HG02884 (cell line): ENCODE measurements around the gene SUPV3L1.
"Not testable (repeated sequence)": the region's sequence is repeated elsewhere in the genome, so short reads cannot be mapped to it uniquely, and the experiment has no call there.

ENCODE experiments used
- ATAC-seq: cut with Tn5 transposase; IDR thresholded peaks from one replicate; pipeline ENCODE4 v1.9.1; 2021; ENCODE audit warnings: mild to moderate bottlenecking, moderate library complexity; ENCODE audit not compliant: unreplicated experiment

The SUPV3L1 gene

DNA sequence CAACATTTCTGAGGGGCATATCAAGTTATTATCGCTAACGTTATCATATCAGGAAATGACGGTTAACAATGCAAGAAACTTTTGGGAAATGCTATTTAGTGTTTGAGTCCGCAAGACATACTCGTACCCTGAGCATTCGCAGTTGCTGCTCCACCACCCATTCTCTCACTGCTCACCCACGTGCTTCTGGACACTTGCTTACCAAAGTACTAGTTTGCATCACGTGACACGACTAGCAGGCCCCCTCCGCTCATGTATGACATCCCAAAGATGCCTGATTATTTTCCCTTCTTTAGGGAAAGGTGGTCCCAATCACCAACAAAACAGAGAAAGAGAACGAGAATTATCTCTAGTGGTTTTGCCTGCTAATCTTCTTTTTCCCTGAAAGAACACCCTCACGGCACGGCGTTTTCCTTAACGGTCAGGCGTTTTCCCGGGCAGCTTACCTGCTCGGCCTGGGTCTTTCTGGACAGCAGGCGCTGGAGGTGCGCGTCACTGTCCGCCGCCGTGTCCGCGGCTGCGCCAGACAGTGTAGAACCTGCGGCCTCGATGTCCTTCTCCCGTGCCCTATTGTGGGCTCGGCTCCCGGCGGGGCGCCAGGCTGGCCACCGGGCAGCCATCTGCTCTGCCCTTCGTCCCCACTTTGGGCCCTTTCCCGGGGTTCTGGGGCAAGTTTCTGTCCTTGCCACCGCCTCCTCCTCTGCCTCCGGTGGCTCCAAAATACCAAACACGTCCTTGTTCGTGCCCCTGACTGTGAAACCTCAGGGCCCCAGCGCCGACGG lies at the start of gene SUPV3L1:
TSS of gene SUPV3L1 (plus strand) at position 492 of the 782 bp plus-strand sequence. CDS start at position 550, 58 bp downstream.
- peak; percentile 82 for ATAC-seq

DNA sequence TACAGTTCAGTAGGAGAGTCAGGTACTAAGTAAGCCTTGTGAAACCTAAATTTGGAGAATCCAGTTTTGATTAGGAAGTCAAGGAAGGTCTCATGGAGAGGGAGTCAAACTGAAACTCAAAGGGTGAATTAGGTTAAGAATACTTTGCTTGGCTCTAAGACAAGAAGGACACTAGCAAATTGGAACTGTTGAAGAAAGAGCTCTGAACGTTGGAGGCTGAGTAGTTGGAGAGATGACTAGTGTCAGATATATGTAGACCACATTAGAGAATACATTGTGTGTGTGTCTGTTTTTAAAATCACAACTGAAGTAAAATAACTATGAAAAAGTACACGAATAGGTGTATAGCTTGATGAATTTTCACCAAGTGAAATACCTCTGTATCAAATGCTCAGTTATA lies 49.8 kb upstream of the SUPV3L1 start:
- no peak for ATAC-seq

DNA sequence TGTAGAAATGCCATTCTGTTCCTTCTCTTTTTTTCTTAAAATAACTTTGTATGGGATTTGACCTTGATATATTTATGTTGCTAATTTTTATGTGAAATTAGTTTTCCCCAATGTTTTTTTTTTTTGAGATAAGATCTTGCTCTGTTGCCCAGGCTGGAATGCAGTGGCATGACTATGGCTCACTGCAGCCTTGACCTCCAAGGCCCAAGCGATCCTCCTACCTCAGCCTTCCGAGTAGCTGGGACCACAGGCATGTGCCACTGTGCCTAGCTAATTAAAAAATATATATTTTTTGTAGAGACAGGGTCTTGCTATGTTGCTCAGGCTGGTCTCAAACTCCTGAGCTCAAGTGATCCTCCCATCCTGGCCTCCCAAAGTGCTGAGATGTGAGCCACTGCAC lies 40.1 kb upstream of the SUPV3L1 start:
- no peak for ATAC-seq

DNA sequence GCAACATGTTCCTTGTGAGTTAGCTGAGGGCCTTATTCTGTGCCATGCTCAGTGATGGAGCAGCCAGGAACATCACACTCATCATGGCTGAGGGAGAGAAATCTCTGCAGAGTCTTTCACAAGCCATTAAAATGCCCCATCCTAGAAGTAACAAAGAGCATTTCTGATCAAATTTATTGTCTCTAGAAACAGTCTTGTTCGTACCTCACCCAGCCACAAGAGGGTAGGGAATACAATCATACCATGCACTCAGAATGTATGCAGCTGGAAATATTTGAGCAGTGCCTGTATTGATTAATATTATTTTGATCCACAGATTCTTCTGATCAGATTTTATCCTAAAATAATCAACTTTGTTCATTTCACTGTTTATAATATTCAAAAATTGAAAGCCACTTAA lies 38.7 kb upstream of the SUPV3L1 start:
- no peak for ATAC-seq

DNA sequence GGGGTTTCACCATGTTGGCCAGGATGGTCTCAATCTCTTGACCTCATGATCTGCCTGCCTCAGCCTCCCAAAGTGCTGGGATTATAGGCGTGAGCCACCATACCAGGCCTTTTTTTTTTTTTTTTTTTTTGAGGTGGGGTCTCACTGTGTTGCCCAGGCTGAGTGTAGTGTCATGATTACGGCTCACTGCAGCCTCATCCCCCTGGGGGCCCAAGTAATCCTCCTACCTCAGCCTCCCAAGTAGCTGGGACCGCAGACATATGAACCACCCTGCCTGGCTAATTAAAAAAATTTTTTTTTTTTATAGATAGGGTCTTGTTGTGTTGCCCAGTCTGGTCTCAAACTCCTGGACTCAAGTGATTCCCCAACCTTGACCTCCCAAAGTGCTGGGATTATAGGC lies 38.0 kb upstream of the SUPV3L1 start:
- not testable (repeated sequence) for ATAC-seq

DNA sequence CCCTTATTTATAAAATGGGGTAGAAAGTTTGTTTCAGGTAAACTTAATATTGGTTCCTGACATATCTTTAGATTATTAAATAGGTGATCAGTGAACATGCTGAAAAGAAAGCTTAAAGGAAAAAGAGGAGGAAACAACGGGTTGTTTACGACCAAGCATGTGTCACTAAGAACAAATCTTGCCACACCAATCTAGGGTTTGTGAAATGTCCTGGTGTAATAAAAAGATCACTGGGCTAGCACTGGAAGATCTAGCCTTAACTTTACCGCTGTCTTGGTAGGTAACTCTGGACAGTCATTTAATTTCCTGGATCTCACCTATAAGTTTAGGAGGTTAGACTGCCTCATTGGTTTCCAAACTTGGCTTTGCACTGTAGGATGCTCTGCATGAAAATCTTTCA lies 37.1 kb upstream of the SUPV3L1 start:
- ATAC-seq, result no peak

DNA sequence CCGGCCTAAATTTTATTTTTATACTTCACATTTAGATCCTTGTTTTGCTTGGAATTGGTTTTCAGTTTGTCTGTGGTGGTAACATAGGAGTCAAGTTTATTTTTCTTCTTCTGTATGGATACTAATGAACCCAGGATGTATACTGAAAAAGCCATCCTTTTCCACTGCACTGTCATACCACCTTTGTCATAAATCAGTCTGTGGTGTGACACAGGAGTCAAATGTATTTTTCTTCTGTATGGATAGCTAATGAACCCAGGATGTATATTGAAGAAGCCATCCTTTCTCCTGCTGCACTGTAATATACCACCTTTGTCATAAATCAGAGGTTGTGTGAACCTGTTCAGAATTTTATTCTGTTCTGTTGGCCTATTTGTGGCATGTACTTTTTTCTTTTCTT lies 34.7 kb upstream of the SUPV3L1 start:
- no peak for ATAC-seq

DNA sequence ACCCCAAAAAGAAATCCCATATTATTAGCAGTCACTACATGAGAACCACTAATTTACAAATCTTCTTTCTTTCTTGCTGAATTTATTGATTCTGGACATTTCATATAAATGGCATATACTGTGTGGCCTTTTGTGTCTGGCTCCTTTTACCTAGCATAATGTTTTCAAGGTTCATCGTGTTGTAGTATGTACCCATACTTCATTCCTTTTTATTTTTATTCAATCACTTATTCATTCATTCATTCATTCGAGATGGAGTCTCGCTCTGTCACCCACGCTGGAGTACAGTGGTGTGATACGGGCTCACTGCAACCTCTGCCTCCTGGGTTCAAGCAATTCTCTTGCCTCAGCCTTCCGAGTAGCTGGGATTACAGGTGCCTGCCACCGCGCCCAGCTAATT lies 34.2 kb upstream of the SUPV3L1 start:
- no peak for ATAC-seq

DNA sequence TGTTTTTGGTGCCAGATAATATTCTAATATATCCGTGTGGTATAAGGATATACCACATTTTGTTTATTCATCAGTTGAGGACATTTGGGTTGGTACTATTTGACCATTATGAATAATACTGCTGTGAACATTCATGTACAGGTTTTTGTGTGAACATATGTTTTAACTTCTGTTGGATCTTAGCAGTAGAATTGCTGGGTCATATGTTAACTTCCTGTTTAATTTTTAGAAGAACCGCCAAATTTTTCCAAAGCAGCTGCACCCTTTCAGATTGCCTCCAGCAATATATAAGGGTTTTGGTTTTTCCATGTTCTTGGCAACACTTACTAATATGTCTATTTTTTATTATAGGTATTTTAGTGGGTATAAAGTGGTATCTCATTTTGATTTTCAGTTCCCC lies 33.3 kb upstream of the SUPV3L1 start:
- no peak for ATAC-seq

DNA sequence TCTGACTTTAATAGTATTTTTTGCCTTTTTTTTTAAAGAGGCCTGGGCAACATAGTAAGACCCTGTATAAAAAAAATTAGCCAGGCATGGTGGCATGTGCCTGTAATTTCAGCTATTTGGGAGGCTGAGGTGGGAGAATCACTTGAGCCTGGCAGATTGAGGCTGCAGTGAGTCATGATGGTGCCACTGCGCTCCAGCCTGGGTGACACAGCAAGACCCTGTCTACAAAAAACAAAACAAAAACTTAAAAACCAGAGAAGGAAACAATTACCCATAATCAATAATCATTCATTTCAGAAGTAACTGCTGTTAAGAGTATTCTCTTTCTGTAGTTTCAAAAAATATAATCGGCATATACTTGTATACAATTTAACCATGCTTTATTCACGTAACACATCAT lies 28.1 kb upstream of the SUPV3L1 start:
- no peak for ATAC-seq

DNA sequence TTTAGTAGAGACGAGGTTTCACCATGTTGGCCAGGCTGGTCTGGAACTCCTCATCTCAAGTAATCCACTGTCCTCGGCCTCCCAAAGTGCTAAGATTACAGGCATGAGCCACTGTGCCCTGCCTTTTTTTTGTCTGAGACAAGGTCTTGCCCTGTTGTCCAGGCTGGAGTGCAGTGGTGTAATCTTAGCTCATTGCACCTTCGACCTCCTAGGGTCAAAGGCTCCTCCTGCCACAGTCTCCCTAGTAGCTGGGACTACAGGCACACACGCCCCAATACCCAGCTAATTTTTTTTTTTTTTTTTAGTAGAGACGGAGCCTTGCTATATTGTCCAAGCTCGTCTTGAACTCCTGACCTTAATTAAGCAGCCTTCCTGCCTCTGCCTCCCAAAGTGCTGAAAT lies 26.8 kb upstream of the SUPV3L1 start:
- no peak for ATAC-seq

DNA sequence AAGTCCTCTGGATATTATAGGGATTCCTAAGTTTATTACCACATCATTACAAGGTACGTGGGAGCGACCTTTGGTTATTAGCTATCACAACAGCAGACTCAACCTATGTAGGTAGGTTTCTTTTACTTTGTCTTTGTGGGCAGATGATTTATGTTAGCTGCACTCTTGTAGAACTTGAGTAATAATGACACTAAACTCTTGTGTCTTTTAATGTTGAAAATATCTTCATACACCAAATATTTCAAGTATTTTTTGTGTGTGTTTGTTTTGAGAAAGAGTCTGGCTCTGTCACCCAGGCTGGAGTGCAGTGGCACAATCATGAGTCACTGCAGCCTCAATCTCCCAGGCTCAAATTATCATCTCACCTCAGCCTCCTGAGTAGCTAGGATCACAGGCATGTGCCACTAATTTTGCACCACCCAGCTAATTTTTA lies 19.2 kb upstream of the SUPV3L1 start:
- no peak for ATAC-seq

DNA sequence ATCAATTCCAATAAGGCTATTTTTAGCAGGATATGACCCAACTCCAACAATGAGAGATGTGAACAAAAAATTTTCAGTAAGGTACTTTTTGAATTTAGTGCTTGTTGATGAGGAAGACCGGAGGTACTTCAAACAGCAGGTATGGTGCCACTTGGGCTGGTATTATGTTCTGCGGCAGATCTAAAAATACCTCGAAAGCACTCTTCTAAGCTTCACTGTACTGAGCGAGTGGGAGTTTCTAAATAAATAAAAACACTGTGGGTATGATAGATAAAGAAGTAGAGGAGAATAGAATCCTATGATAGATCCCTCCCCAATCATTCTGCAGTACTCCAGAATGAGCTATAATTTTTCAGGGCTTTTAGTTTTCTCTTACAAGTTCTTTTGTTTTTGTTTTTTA lies 11.5 kb upstream of the SUPV3L1 start:
- ATAC-seq, result no peak

DNA sequence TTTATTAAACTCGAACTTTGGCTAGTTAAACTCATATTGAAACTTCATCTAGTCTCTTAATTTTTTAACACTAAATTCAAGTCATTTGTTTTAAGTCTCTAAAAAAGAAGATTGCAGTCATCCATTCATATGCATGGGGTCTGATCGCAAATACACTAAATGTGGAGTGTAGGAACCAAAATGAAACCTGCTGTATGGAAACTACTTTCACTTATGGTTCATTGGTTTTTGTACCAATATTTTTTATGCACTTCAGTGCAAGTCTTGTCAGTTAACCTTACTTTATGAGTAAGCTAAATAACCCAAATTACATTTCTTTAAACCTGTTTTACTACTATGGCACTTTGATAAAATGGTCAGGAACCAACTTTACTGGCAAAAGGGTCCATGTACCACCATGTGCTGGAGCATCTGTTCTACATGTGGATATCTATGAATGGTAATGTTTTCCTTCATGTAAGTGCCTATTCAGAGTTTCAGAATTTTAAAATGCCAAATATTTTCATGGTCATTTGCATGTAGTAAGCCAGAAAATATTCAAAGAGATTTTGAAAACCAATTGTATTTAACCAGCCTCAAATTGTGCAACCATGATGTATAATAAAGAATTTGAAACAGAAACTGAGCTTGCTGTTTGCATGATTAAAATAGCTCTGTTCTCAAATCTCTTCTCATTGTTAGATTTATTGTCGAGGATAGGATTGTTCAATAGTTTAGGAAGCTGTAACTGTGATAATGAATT lies 7.6 kb upstream of the SUPV3L1 start:
- ATAC-seq, result no peak

DNA sequence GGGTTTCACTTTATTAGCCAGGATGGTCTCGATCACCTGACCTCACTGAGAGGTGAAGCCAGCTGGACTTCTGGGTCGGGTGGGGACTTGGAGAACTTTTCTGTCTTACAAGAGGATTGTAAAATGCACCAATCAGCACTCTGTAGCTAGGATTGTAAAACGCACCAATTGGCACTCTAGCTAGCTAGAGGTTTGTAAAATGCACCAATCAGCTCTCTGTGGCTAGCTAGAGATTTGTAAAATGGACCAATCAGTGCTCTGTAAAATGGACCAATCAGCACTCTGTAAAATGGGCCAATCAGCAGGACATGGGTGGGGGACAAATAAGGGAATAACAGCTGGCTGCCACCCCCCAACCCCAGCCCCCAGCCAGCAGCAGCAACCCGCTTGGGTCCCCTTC lies 4.7 kb upstream of the SUPV3L1 start:
- not testable (repeated sequence) for ATAC-seq

DNA sequence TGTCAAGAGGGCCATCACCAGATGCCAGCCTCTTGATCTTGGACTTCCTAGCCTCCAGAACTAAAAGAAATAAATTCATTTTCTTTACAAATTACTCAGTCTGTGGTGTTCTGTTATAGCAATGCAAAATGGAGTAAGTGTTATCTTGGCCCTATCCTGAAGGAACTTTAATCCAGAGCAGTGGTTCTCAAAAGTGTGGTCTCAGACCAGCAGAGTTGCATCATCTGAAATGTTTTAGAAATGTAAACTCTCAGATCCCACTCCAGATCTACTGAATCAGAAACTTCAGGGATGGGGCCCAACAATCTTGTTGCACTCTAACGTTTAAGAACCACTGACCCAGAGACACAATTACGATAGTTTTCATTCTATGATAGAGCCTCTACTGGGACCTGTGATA lies 3.2 kb upstream of the SUPV3L1 start:
- ATAC-seq, result no peak

DNA sequence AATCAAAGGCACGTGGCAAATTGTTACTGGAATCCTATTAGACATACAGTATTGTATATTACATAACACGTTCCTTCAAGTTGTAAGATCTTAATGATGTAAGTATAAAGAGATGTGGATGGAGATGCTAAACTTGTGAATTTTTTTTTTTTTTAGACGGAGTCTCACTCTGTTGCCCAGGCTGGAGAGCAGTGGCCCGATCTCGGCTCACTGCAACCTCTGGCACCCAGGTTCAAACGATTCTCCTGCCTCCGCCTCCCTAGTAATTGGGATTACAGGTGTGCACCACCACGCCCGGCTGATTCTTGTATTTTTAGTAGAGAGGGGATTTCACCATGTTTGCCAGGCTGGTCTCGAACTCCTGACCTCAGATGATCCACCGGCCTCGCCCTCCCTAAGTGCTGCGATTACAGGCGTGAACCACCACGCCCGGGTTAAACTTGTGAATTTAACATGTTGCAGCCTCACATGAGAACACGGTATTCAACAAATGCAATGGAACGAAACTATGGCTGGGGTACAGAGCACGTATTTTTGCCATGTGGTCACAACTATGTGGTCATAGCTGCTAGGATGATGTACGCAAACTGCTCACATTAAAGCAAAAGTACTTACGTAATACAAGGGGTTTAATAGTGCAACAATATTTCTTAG lies 818 bp upstream of the SUPV3L1 start:
- ATAC-seq, result peak; percentile 23

DNA sequence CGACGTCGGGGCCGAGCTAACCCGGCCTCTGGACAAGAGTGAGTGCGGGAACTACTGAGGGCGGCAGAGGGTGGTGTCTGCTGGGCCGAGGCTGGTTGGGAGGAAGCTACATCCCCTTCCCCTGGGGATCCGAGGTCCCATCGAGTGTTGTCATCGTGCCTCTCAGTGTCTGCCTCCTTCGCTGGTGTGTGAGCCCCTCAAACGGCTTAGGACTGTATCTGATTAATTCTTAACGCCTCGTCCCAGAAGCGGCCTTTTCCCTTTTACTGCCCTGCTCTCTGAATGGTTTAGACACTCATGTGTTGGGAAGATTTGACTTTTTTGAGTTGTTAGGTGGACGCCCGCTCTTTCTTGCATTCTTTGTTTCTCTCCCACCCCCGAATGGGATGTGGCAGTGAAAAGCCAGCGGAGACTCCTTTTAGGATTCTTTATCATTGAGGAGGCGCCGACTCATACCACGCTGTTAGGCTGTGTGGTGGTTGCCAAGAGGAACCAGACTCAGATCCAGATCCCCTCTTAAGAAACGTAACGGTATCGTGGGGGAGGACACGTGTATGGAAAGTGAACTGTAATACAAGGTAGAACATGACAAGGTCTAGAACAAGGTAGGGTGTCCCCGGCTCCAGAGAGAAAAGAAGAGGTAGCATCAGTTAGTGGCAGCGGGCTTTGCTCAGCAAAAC lies 631 bp downstream of the SUPV3L1 start:
- peak; percentile 23 for ATAC-seq

DNA sequence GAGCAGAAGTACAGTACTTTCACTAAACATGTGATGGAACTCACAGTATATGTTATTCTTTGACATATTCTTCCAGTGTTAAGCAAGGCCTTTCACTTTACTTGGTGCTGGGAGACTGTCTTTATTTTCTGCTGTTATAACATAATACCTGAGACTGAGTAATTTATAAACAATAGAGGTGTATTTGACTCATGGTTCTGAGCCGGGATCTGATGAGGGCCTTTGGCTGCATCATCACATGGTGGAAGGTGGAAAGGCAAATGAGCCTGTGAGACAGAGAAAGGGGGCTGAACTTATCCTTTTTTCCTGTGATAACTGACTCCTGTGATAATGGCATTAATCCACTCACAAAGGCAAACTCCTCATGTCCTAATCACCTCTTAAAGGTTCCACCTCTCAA lies 1.4 kb downstream of the SUPV3L1 start:
- ATAC-seq, result no peak

DNA sequence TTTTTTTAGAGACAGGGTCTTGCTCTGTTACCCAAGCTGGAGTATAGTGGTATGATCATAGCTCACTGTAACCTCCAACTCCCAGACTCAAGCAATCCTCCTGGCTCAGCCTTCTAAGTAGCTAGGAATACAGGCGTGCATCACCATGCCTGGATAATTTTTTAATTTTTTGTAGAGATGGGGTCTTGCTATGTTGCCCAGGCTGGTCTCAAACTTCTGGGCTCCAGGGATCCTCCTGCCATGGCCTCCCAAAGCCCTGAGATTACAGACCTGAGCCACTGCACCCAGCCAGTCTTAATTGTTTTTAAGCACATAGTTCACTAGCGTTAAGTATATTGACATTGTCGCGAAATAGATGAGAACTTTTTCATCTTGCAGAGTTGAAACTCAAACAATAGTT lies 2.0 kb downstream of the SUPV3L1 start:
- no peak for ATAC-seq

DNA sequence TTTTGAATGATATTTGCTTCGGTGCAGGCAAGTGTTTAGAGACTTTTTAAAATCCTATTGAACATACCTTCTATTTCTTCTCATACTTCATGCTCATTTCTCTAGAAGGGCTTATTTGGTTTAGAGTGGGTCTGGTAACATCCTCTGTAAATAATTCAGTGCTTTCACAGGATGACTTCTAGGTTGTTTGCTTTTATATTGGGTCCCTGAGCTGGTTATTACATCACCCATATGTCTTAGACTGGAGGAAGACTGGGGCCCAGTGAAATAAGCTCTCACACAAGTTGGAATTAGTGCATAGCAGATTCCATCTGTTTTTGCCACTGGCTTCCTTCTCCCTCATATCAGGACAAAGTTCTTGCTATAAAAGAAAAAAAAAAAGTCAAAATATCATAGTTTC lies 6.5 kb downstream of the SUPV3L1 start:
- ATAC-seq, result no peak
